ENCODE results near the gene MZB1. TPM values are rescaled to one million over a fixed set of nuclear protein-coding genes. Genes with fewer than 3 reads are reported as not detected.
"Not testable (repeated sequence)": the region's sequence is repeated elsewhere in the genome, so short reads cannot be mapped to it uniquely, and the experiment has no call there.

Gene MZB1
- total RNA-seq, 2 donors from 2014 or later, result 0.55 to 1.2 TPM

GRCh38 chr5:139355900-139356299 lies 33.8 kb downstream of the MZB1 start:
- intact Hi-C loops (cut with DNase I); ATAC-seq; DNase-seq: not testable (repeated sequence)

- ATAC-seq (no peak), DNase-seq (no peak)
- intact Hi-C loops (cut with DNase I), result no loop called here
Observed at GRCh38 chr5:139354186-139354585, 35.5 kb downstream of the MZB1 start.

GRCh38 chr5:139347863-139348262 lies 41.9 kb downstream of the MZB1 start:
- intact Hi-C loops (cut with DNase I); ATAC-seq; DNase-seq: not testable (repeated sequence)

- ATAC-seq; intact Hi-C loops (cut with DNase I); DNase-seq: not testable (repeated sequence)
Observed at GRCh38 chr5:139345442-139345841, 44.3 kb downstream of the MZB1 start.

- intact Hi-C loops (cut with DNase I), result no loop called here
- DNase-seq (no peak), ATAC-seq (no peak)
Observed at GRCh38 chr5:139344177-139344576, 45.5 kb downstream of the MZB1 start.

GRCh38 chr5:139343476-139343875 lies 46.2 kb downstream of the MZB1 start:
- intact Hi-C loops (cut with DNase I), result no loop called here
- ATAC-seq (no peak), DNase-seq (no peak)

- intact Hi-C loops (cut with DNase I), result no loop called here
- DNase-seq (no peak), ATAC-seq (no peak)
Observed at GRCh38 chr5:139342423-139342723, 47.3 kb downstream of the MZB1 start.

- peak; percentile 97 to 98 for ATAC-seq
- intact Hi-C loops (cut with DNase I), result no loop called here
- peak; percentile 98 for DNase-seq
Observed at GRCh38 chr5:139341689-139342422, 47.9 kb downstream of the MZB1 start, which contains the start of gene PAIP2. TSS of gene PAIP2 (plus strand) at chr5:139341854. CDS start at chr5:139363785, 21,931 bp downstream.

GRCh38 chr5:139341187-139341688 lies 48.5 kb downstream of the MZB1 start:
- no peak for DNase-seq
- intact Hi-C loops (cut with DNase I), result no loop called here
- no peak for ATAC-seq

- intact Hi-C loops (cut with DNase I), result no loop called here
- DNase-seq (no peak), ATAC-seq (no peak)
Observed at GRCh38 chr5:139340051-139340450, 49.7 kb downstream of the MZB1 start.

Other genes with a start within 250 kb of the MZB1 start
- gene SIL1, start 191.5 kb downstream of the MZB1 start, total RNA-seq, result 10 to 100 TPM; 41.4 to 42.5 TPM
- 100 to 1,000 TPM; 104 to 162 TPM for gene MATR3, start 96.2 kb downstream of the MZB1 start, total RNA-seq
- gene PAIP2, start 48.1 kb downstream of the MZB1 start, total RNA-seq, result 100 to 1,000 TPM; 108 to 123 TPM
- not detected for gene SLC23A1, start 6.6 kb downstream of the MZB1 start, total RNA-seq
- gene PROB1, start 5.2 kb upstream of the MZB1 start, total RNA-seq, result 10 to 100 TPM; 21.7 to 27.9 TPM
- 1 to 10 TPM; 8.8 to 9.0 TPM for gene SPATA24, start 14.2 kb upstream of the MZB1 start, total RNA-seq
- gene DNAJC18, start 49.6 kb upstream of the MZB1 start, total RNA-seq, result 10 to 100 TPM; 14.8 to 15.2 TPM
- 10 to 100 TPM; 21.6 to 49.8 TPM for gene ECSCR, start 72.8 kb upstream of the MZB1 start, total RNA-seq
- gene SMIM33, start 81.1 kb upstream of the MZB1 start, total RNA-seq, result not detected
- gene STING1, start 92.8 kb upstream of the MZB1 start, total RNA-seq, result 10 to 100 TPM; 84.4 to 92.0 TPM
- gene UBE2D2, start 171.4 kb upstream of the MZB1 start, total RNA-seq, result 100 to 1,000 TPM in 1 of 2 donors, 10 to 100 TPM in 1; 91.3 to 133 TPM